ENCODE measurements around the gene NPY.

Gene NPY

GRCh38 chr7:24313777-24314176 lies 29.8 kb downstream of the NPY start:
- no peak for DNase-seq (ENCODE audit: low read depth in 2 of 2)

DNA sequence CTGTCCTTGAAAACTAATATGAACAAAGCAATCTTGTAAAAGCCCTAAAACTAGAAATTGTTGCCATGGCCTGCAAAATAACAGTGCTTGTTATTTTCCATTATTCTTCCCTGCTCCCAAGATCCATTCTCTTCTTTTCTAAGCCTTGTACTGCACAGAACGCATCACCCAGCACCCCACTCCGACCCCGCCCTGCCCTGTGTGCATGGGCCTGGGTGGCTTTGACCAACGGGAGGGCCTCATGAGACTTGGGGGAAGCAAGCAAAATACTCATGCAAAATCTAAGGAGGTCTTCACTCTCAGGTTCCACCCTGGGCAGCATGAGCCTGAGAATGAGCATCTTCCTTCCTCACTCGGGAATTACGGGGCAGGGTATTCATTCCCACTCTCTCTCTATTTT lies 32.4 kb downstream of the NPY start:
- no peak for DNase-seq (ENCODE audit: low read depth in 2 of 2)

DNA sequence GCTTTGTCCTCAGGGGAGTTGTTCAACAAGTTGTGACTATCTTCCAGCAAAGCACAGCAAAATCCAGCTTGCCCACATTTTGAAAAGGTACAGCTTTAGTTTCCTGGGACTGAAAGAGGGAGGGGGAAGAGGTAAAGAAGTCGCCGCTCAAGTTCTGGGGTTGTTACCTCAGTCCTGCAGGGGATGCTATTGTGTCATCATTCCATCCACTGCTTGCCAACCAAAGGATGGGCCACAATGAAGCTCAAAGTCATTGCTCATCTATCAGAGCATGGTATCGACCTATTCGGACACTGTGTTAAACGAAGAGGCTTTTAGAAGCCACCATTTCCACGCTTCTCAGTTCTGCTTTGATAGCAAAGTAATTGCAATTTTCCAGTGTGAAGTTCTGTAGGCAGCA lies 34.3 kb downstream of the NPY start:
- no peak for DNase-seq (ENCODE audit: low read depth in 2 of 2)

DNA sequence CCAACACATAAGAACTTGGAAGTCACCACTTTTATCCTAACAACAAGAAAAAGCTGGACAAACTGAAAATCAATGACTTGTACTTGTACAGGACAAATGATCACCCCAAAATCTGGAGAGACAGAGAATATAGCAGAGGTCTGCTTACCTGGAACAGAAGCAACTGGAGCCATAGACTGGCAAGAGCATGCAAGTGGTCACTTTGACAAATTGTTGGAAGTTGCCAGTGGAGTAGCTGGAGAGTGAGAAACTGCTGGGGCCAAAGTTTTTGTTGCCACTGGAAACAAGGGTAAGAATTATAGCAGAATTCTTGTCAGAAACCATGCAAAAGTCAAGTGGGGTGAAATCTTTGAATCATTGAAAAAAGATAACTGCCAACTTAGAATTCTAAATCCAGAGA lies 35.2 kb downstream of the NPY start:
- no peak for DNase-seq (ENCODE audit: low read depth in 2 of 2)

GRCh38 chr7:24323961-24324480 lies 40.0 kb downstream of the NPY start:
- DNase-seq (ENCODE audit: low read depth in 2 of 2) = no peak

DNA sequence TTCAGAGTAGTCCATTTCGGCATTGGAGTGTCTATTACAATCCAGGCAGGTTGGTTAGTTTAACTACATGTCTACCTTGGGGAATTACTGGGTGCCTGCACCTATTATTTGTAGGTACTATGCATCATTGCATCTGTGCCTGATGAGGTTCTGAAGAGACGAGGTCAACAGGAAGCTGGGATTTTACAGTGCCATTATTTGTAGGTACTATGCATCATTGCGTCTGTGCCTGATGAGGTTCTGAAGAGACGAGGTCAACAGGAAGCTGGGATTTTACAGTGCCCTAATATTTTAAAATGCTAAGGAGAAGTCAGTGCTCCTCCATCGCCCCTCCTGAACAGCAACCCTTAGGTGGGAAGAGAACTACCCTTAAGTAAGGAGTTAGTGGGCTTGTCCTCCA lies 41.7 kb downstream of the NPY start:
- DNase-seq (ENCODE audit: low read depth in 2 of 2) = no peak

DNA sequence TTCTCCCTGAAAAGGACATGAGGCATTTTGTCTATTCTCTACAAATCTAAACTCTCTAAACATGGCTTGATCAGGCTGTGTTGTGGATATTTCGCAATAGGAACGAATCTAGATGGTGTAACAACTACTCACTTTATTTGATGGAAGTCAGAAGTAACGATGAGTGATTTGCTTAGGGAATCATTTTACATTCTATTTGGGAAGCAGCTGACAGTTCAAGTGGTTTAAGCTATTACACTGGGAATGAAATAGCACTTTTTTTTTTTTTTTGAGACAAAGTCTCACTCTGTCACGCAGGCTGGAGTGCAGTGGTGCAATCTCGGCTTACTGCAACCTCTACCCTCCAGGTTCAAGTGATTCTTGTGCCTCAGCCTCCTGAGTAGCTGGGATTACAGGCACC lies 44.1 kb downstream of the NPY start:
- DNase-seq (ENCODE audit: low read depth in 2 of 2) = no peak

- no peak for DNase-seq (ENCODE audit: low read depth in 2 of 2)
Measured at GRCh38 chr7:24328894-24329293, 44.9 kb downstream of the NPY start.

GRCh38 chr7:24334012-24334411 lies 50.0 kb downstream of the NPY start:
- DNase-seq (ENCODE audit: low read depth in 2 of 2) = no peak

DNA sequence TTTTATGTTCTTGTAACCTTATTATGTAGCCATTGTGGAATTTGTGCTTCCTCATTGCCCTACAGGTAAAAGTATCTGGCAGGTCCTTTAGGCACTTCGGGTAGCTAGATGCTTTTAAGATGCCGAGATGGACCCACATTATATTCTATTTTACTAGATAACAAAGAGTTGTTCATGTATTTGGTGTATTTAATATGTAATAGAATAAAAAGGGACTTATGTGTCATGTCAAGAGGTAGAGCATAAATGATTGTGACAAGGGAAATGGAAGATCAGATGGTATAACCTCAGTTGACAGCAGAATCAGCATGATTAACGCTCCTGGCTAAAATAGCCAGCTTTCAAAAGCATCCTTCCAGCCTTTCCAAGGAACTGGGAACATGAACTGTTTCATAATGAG lies 50.6 kb downstream of the NPY start:
- DNase-seq (ENCODE audit: low read depth in 2 of 2) = no peak

- no peak for DNase-seq (ENCODE audit: low read depth in 2 of 2)
Measured at GRCh38 chr7:24336461-24336860, 52.5 kb downstream of the NPY start.

DNA sequence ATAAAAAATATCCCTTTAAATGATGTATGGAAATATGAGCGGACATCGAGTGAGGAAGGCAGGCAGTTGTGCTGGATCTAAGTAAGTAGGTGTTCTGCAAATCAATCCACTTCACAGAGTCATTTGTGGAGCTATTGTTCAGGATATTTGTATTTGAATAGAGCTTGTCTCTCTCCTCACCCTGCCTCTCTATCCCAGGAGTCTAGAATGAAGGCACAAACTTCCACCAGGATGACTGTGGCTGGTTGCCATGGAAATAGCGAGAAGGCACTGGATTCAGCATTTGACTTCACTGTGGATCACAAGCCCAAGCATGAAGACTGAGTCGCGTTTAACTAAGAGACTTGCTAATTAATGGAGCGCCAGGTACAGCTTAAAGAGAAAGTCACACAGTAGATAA lies 53.2 kb downstream of the NPY start:
- no peak for DNase-seq (ENCODE audit: low read depth in 2 of 2)

DNA sequence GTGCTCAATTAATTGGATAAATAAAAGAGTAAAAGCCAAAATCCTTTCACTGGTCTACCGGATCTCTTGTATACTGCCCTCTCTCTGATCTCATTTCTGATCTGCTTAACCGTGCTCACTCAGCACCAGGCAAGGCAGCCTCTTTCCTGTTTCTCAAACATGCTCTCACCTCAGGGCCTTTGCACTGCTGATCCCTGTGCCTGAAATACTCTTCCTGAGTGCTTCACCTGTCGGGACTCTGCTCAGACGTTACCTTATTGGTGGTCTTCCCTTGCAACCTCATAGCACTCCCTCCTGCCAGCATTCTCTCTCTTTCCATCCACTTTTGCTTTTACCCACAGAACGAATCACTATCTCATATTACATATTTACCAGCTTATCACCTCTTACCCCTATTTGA lies 55.6 kb downstream of the NPY start:
- DNase-seq (ENCODE audit: low read depth in 2 of 2) = no peak

DNA sequence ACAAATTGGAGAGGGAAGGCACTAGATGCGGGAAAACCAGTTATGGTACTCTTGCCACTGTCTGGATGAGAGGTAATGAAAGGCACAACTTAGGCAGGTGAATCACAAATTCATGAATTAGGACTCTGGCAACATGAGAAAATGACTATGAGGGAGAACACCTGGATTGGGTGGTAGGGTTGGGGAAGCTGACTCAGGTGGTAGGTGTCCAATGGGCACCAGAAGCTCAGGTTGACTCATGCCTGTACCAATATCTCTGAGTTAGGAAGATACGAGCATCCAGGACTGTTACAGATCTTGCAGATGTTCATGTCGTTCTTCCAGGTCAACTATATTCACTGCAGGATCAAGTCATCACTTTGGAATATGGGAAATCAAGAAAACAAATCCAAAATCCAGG lies 56.7 kb downstream of the NPY start:
- no peak for DNase-seq (ENCODE audit: low read depth in 2 of 2)

Measured in activated CD8-positive, alpha-beta memory T cell treated with anti-CD3 and anti-CD28 coated beads for 4 hours (primary cell).